Neuronal stem cell (in vitro differentiated cells): ENCODE results near the gene GNL3.

Experiments used
- DNase-seq: peaks from one replicate; pipeline ENCODE4 v3.0.0-alpha.2; 2013; ENCODE audit warnings: low spot score
- H2AFZ ChIP-seq: one replicate; pipeline ENCODE4 v1.6.1; 2013; ENCODE audit warnings: mild to moderate bottlenecking, low read length, inconsistent platforms
- H2AK5ac ChIP-seq: 2 replicates; pipeline ENCODE4 v1.6.1; 2013; ENCODE audit warnings: low read depth, mild to moderate bottlenecking, inconsistent platforms, low read length, moderate library complexity, mixed read lengths
- H2BK120ac ChIP-seq: 2 replicates; pipeline ENCODE4 v1.6.1; 2013; ENCODE audit warnings: low read depth, mild to moderate bottlenecking, inconsistent platforms, low read length, moderate library complexity, mixed read lengths
- H2BK12ac ChIP-seq: one replicate; pipeline ENCODE4 v1.6.1; 2013; ENCODE audit warnings: low read length, inconsistent platforms
- H2BK15ac ChIP-seq: 2 replicates; pipeline ENCODE4 v1.6.1; 2013; ENCODE audit warnings: mild to moderate bottlenecking, low read length, inconsistent platforms, mixed read lengths
- H2BK5ac ChIP-seq: one replicate; pipeline ENCODE4 v1.6.1; 2013; ENCODE audit warnings: inconsistent platforms, mild to moderate bottlenecking, low read length, moderate library complexity
- H3K14ac ChIP-seq: one replicate; pipeline ENCODE4 v1.6.1; 2013; ENCODE audit warnings: low read length, inconsistent platforms
- H3K18ac ChIP-seq: 2 replicates; pipeline ENCODE4 v1.6.1; 2013; ENCODE audit warnings: low read length, inconsistent platforms
- H3K23ac ChIP-seq: 2 replicates; pipeline ENCODE4 v1.6.1; 2013; ENCODE audit warnings: low read depth, mild to moderate bottlenecking, mixed read lengths, low read length, inconsistent platforms; ENCODE audit not compliant: poor library complexity
- H3K27ac ChIP-seq: replicated peaks from 3 replicates; pipeline ENCODE4 v1.5.1; 2013; ENCODE audit warnings: low read length, inconsistent platforms
- H3K27me3 ChIP-seq, 3 experiments: 2 replicates each; pipeline ENCODE4 v1.6.1; 2013; ENCODE audit warnings: low read length in 3 of 3, mild to moderate bottlenecking in 2 of 3, inconsistent platforms in 1 of 3, low read depth in 1 of 3, mixed read lengths in 1 of 3, moderate library complexity in 1 of 3; ENCODE audit not compliant: control insufficient read depth in 3 of 3, insufficient read depth in 3 of 3
- H3K36me3 ChIP-seq, 2 donors: replicated peaks in 1 of 2; 2 replicates each; pipeline ENCODE4 v1.6.1; 2013; ENCODE audit warnings: low read length in 2 of 2; ENCODE audit not compliant: control insufficient read depth in 2 of 2, insufficient read depth in 2 of 2
- H3K4ac ChIP-seq: 2 replicates; pipeline ENCODE4 v1.6.1; 2013; ENCODE audit warnings: inconsistent platforms, mild to moderate bottlenecking, low read length, moderate library complexity
- H3K4me1 ChIP-seq, 2 donors: 1 replicate in 1 of 2; 2 replicates in 1 of 2; pipeline ENCODE4 v1.6.1; 2013; ENCODE audit warnings: low read length in 2 of 2, low read depth in 1 of 2; ENCODE audit not compliant: control insufficient read depth in 2 of 2, insufficient read depth in 1 of 2
- H3K4me2 ChIP-seq: one replicate; pipeline ENCODE4 v1.6.1; 2013; ENCODE audit warnings: mild to moderate bottlenecking, low read length, inconsistent platforms; ENCODE audit not compliant: insufficient read depth, poor library complexity, severe bottlenecking
- H3K4me3 ChIP-seq, 2 donors: 2 replicates each; pipeline ENCODE4 v1.5.1; 2013; ENCODE audit warnings: low read length in 2 of 2, mild to moderate bottlenecking in 2 of 2, inconsistent platforms in 1 of 2, moderate library complexity in 1 of 2
- H3K79me1 ChIP-seq: one replicate; pipeline ENCODE4 v1.6.1; 2013; ENCODE audit warnings: low read depth, mild to moderate bottlenecking, inconsistent platforms, low read length, moderate library complexity
- H3K9ac ChIP-seq: one replicate; pipeline ENCODE4 v1.6.1; 2013; ENCODE audit warnings: mild to moderate bottlenecking, low read depth, low read length, inconsistent platforms; ENCODE audit not compliant: poor library complexity
- H3K9me3 ChIP-seq, 2 donors: replicated peaks in 1 of 2; 2 replicates each; pipeline versions ENCODE3 to v1.6.1; 2013; ENCODE audit warnings: low read length in 2 of 2, mild to moderate bottlenecking in 2 of 2, inconsistent platforms in 1 of 2, low read depth in 1 of 2, mixed read lengths in 1 of 2, moderate library complexity in 1 of 2; ENCODE audit not compliant: control insufficient read depth in 2 of 2, insufficient read depth in 1 of 2
- H4K8ac ChIP-seq: one replicate; pipeline ENCODE4 v1.6.1; 2013; ENCODE audit warnings: low read depth, mild to moderate bottlenecking, inconsistent platforms, low read length, moderate library complexity
- H4K91ac ChIP-seq: one replicate; pipeline ENCODE4 v1.6.1; 2013; ENCODE audit warnings: low read length, low read depth, mild to moderate bottlenecking, inconsistent platforms; ENCODE audit not compliant: poor library complexity
- WGBS, 2 donors: extraction: QIAGEN DNeasy Blood & Tissue Kit; methylation state at CpG; one replicate each; pipeline ENCODE4 v1.1.7; 2013; ENCODE audit warnings: missing lambda C conversion rate in 2 of 2, mixed read lengths in 1 of 2; ENCODE audit not compliant: insufficient read length in 2 of 2, insufficient replicate concordance in 1 of 2; ENCODE audit errors: extremely low coverage in 2 of 2; 5-methylcytosine and 5-hydroxymethylcytosine counted together

GNL3 gene

DNA sequence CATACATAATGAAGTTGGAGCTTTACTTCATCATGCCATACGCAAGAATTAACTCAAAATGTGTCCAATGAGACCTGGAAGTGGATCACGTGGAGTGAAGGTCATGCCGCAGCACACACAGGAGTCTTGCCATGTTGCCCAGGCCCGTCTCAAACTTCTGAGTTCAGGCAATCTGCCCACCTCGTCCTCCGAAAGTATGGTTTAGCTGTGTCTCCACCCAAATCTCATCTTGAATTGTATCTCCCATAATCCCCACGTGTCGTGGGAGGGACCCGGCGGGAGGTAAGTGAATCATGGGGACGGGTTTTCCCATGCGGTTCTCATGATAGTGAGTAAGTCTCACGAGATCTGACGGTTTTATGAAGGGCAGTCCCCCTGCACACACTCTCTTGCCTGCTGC is 45.8 kb downstream of the GNL3 start:
- no peak overlapping the region for H3K4me3 ChIP-seq

DNA sequence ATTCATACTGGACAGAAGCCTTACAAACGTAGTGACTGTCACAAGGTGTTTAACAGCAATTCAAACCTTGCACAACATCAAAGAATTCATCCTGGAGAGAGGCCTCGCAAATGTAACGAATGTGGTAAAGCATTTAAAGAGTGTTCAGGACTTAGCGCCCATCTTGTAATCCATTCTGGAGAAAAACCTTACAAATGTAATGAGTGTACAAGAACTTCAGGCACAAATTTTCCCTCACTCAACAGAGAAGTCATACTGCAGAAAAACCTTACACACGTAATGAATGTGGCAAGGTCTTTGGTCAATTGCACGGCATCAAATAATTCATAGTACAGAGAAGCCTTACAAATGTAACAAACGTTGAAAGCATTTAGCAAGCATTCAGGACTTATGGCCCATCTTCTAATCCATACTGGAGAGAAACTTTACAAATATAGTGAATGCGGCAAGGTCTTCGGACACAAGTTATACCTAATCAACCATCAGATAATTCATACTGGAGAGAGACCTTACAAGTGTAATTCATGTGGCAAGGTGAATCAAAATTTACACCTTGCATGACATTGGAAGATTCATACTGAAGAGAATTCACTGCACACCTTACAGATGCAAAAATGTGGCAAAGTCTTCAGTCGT is 47.5 kb downstream of the GNL3 start:
- DNase-seq, result no peak
- Histone ChIP-seq H2BK120ac (no peak overlapping the region), H3K79me1 (no peaks in the 10 kb centered on the region), H3K9me3 (peaks cover 4 to 49% of the 10 kb centered on the region in 2 donors), H3K14ac (no peak overlapping the region), H2AFZ (no peak overlapping the region), H2BK12ac (no peak overlapping the region), H2AK5ac (no peak overlapping the region), H3K4me1 (no peaks in the 10 kb centered on the region), H2BK15ac (no peak overlapping the region), H3K9ac (no peak overlapping the region), H4K91ac (no peak overlapping the region), H3K23ac (no peak overlapping the region), H3K27ac (no peak overlapping the region), H3K18ac (no peak overlapping the region), H3K27me3 (no peaks in the 10 kb centered on the region), H3K36me3 (peaks cover 23 to 92% of the 10 kb centered on the region in 2 donors), H4K8ac (no peak overlapping the region), H3K4me3 (no peak overlapping the region), H3K4me2 (no peak overlapping the region), H3K4ac (no peak overlapping the region), H2BK5ac (no peak overlapping the region)
- WGBS, 2 donors, result no CpG with 5 or more reads among the region's 10 CpGs

More for the DNA sequence above, 45.8 kb downstream of the GNL3 start:
- Histone ChIP-seq H3K9ac (no peak overlapping the region), H4K8ac (no peak overlapping the region), H2AK5ac (no peak overlapping the region), H2BK120ac (no peak overlapping the region), H3K14ac (no peak overlapping the region), H3K27ac (no peak overlapping the region), H3K4me1 (no peaks in the 10 kb centered on the region), H4K91ac (no peak overlapping the region), H2BK15ac (no peak overlapping the region), H3K18ac (no peak overlapping the region), H2BK5ac (no peak overlapping the region), H3K4me2 (no peak overlapping the region), H3K36me3 (peaks cover 18 to 76% of the 10 kb centered on the region in 2 donors), H3K79me1 (no peaks in the 10 kb centered on the region), H3K27me3 (no peaks in the 10 kb centered on the region), H3K23ac (no peak overlapping the region), H2BK12ac (no peak overlapping the region), H2AFZ (no peak overlapping the region), H3K4ac (no peak overlapping the region), H3K9me3 (peaks cover 4 to 56% of the 10 kb centered on the region in 2 donors)
- no peak for DNase-seq
- no CpG with 5 or more reads among the region's 14 CpGs for WGBS, 2 donors

DNA sequence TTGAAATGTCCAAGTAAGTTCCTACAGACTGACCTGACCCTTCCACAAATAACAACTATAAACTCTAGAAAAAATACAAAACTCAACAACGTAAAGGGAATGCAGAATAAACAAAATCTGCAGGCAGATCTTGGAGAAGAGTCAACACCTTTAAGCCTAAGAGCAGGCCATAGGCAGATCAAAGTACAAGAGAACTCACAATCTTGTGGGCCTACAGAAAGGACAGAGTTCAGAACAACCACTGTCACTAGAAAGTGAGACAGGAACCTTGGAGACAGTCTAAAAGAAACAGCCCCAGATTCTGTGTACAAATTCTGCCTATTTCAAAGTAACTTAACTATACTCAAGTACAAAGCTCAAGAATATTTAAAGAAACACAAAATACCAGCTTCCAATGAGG is 53.9 kb downstream of the GNL3 start:
- H2BK15ac ChIP-seq, result no peak overlapping the region
- H3K27me3 ChIP-seq, result no peaks in the 10 kb centered on the region
- no peak overlapping the region for H2AK5ac ChIP-seq
- H3K14ac ChIP-seq, result no peak overlapping the region
- H3K4ac ChIP-seq, result no peak overlapping the region
- no peak overlapping the region for H4K8ac ChIP-seq
- peaks cover 0 to 29% of the 10 kb centered on the region in 2 donors for H3K9me3 ChIP-seq
- no peak for DNase-seq
- peaks cover 33 to 96% of the 10 kb centered on the region in 2 donors for H3K36me3 ChIP-seq
- no peak overlapping the region for H2BK120ac ChIP-seq
- H4K91ac ChIP-seq, result no peak overlapping the region
- no peak overlapping the region for H3K18ac ChIP-seq
- H3K4me3 ChIP-seq, result no peak overlapping the region
- H3K79me1 ChIP-seq, result no peaks in the 10 kb centered on the region
- H3K4me2 ChIP-seq, result no peak overlapping the region
- no peak overlapping the region for H3K23ac ChIP-seq
- H3K27ac ChIP-seq, result no peak overlapping the region
- H2BK5ac ChIP-seq, result no peak overlapping the region
- H3K9ac ChIP-seq, result no peak overlapping the region
- no peak overlapping the region for H2BK12ac ChIP-seq
- WGBS, 2 donors, result no CpG with 5 or more reads among the region's 1 CpG
- no peak overlapping the region for H2AFZ ChIP-seq
- H3K4me1 ChIP-seq, result no peaks in the 10 kb centered on the region

DNA sequence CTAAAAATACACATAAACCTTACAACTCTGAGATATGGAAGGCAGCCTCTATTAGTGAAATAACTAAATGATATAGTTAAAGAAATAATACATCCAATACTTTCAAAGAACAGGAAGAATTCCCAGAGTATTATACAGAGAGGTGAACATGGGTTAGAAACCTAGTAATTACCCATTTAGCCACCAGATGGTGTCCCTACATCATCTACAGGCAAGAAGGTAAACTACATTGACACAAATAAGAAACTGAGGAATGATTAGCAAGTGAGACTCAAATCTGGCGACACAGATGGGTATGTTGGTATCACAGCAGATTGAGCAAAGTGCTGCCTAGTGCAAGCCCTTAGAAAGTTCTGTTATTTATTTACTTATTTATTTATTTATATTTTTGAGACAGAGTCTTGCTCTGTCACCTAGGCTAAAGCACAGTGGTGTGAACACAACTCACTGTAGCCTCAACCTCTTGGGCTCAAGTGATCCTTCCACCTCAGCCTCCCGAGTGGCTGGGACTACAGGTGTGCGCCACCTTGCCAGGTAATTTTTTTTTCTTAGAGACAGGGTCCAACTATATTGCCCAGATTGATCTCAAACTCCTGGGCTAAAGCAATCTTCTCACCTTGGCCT is 56.7 kb downstream of the GNL3 start:
- Histone ChIP-seq H3K36me3 (peaks cover 41 to 96% of the 10 kb centered on the region in 2 donors), H2BK15ac (no peak overlapping the region), H3K4me3 (no peak overlapping the region), H2AFZ (no peak overlapping the region), H2BK5ac (no peak overlapping the region), H3K27ac (no peak overlapping the region), H2BK120ac (no peak overlapping the region), H3K18ac (no peak overlapping the region), H3K4ac (no peak overlapping the region), H4K8ac (no peak overlapping the region), H3K27me3 (no peaks in the 10 kb centered on the region), H3K4me1 (no peaks in the 10 kb centered on the region), H3K23ac (no peak overlapping the region), H3K4me2 (no peak overlapping the region), H3K79me1 (no peaks in the 10 kb centered on the region), H3K9ac (no peak overlapping the region), H3K9me3 (peaks cover 0 to 18% of the 10 kb centered on the region in 2 donors), H2AK5ac (no peak overlapping the region), H4K91ac (no peak overlapping the region), H2BK12ac (no peak overlapping the region), H3K14ac (no peak overlapping the region)
- WGBS, 2 donors, result no CpG with 5 or more reads among the region's 3 CpGs
- DNase-seq, result no peak
